NCI-H146 (cell line): ENCODE data around the gene SLC25A21.
"Not testable (repeated sequence)": the region's sequence is repeated elsewhere in the genome, so short reads cannot be mapped to it uniquely, and the experiment has no call there.

Source experiments
- DNase-seq: peaks from one replicate; lab custom pipeline; 2025; lab: John Stamatoyannopoulos, UW

Gene SLC25A21

DNA sequence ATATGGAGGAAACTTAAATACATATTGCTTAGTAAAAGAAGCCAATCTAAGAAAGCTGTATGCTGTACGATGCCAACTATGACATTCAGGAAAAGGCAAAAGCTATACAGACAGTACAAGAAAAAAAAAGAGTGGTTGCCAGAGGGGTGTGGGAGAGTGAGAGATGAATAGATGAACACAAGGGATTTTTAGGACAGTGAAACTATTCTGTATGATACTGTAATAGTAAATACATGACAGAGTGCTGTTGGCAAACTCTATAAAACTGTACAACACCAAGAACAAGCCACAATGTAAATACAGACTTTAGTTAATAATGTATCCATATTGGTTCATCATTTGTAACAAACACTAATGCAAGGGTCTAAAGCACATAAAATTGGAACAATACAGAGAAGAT, 14.5 kb upstream of the SLC25A21 start:
- DNase-seq: no peak

- no peak for DNase-seq
Observed at GRCh38 chr14:37185670-37186069, 13.3 kb upstream of the SLC25A21 start.

- not testable (repeated sequence) for DNase-seq
Observed at GRCh38 chr14:37184520-37184919, 12.1 kb upstream of the SLC25A21 start.

- DNase-seq: no peak
Observed at GRCh38 chr14:37181441-37181840, 9.0 kb upstream of the SLC25A21 start.

GRCh38 chr14:37180886-37181285, 8.5 kb upstream of the SLC25A21 start:
- DNase-seq: not testable (repeated sequence)

GRCh38 chr14:37179896-37180502, 7.6 kb upstream of the SLC25A21 start:
- no peak for DNase-seq

DNA sequence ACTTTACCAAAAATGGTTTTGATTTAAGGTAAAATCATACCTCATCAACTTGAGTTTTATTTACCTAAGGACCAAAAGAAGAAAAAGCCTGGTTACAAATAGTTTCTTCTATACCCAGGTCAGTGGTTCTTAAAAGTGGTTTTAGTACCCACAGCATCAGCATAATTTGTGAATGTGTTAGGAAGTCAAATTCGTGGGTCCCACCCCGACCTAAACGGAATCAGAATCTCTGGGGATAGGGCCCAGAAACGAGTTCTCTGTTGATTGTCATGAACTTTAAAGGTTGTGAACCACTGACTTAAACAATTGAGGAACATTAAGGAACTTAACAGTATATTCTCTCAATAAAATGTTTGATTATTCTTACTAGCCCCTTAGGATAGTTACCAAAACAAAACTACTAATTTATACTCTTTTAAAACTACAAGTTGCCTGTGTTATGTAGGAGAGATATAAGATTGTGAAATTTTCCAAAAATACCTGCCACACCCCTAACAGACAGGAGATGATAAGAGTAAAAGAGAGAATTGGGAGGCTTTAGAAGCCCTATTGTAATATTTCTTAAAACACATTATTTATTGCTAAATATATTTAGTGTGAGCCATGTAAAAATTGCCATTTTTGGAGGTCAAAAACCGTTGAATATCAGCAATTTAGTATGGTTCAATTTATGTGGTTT, 669 bp upstream of the SLC25A21 start:
- no peak for DNase-seq

- DNase-seq: no peak
Observed at GRCh38 chr14:37171678-37172023, 755 bp downstream of the SLC25A21 start.

- no peak for DNase-seq
Observed at GRCh38 chr14:37170993-37171392, 1.4 kb downstream of the SLC25A21 start.

DNA sequence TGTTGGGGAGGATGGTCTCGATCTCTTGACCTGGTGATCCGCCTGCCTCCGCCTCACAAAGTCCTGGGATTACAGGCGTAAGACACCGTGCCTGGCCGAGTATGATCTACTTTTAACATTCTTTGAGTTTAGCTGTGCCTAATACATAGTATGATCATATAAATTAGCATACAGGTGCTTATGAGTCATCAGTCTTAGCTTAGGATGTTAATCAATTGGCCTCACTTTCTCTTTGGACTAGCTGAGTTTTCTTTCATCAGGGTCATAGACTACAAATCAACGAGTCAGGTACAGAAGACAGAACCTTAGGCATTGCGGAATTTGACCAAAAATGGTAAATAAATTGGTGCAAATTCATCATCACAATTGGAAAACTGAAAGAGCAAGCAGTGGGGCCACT, 2.2 kb downstream of the SLC25A21 start:
- DNase-seq: peak; percentile 15

- DNase-seq: no peak
Observed at GRCh38 chr14:37168721-37169120, 3.7 kb downstream of the SLC25A21 start.

GRCh38 chr14:37167151-37168047, 5.0 kb downstream of the SLC25A21 start:
- DNase-seq: no peak

- DNase-seq: no peak
Observed at GRCh38 chr14:37165794-37166193, 6.6 kb downstream of the SLC25A21 start.

DNA sequence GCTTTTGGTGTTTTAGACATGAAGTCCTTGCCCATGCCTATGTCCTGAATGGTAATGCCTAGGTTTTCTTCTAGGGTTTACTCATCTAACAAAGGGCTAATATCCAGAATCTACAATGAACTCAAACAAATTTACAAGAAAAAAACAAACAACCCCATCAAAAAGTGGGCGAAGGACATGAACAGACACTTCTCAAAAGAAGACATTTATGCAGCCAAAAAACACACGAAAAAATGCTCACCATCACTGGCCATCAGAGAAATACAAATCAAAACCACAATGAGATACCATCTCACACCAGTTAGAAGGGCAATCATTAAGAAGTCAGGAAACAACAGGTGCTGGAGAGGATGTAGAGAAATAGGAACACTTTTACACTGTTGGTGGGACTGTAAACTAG, 10.1 kb downstream of the SLC25A21 start:
- DNase-seq: not testable (repeated sequence)

GRCh38 chr14:37157987-37158386, 14.4 kb downstream of the SLC25A21 start:
- no peak for DNase-seq

DNA sequence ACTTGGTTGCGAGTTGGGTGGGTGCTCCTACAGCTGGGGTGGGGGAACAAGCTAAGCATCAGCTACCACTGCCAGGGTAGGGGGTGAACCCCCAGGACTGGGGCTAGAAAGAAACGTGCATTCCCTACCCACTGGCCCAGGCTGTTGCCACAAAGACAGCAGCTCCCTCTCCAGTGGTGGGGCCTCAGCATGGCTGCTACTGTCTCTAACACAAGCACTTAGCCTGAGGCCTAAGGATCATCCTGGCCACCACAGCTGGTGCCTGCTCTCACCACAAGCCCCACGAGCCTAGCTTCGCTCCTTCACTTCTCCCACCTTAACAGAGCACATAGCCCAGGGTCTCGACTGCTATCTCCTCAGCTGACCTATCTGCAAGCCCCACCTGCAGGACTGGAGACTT, 18.9 kb downstream of the SLC25A21 start:
- no peak for DNase-seq

- DNase-seq: no peak
Observed at GRCh38 chr14:37153005-37153404, 19.4 kb downstream of the SLC25A21 start.

DNA sequence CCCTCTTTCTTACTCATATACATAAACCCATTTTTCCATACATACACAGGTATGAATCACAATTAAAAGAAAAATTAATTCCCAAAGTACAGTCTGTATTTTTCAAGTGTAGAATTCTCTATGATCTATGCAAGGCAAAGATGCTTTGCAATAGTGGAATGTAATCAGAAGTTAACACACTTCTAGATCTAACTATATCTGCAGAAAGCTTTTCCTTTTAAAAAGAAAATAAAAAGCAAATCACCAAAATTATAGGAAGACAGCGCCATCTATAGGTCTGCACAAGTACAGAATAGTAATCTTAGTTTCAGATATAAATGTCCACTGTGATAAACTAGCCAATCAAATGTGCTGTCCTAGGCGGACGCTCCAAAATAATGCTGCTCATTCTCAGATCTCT, 22.0 kb downstream of the SLC25A21 start:
- peak; percentile 33 for DNase-seq

GRCh38 chr14:37147310-37147880, 25.0 kb downstream of the SLC25A21 start:
- DNase-seq: no peak

DNA sequence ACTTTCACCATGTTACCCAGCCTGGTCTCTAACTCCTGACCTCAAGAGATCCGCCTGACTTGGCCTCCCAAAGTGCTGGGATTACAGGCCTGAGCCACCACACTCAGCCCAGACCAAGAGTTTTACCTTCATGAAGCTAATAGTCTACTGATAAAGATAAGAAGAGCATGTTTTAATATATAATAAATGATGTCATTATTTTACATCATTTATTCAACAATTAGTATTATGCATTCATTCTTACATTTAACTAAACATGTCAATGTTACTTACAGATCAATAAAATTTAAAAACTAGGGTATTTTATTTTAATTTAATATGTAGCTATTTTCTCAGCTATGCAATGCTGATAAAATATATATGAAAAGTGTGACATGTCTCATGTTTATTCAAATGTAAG, 26.0 kb downstream of the SLC25A21 start:
- not testable (repeated sequence) for DNase-seq

- DNase-seq: no peak
Observed at GRCh38 chr14:37145395-37145794, 27.0 kb downstream of the SLC25A21 start.

GRCh38 chr14:37144729-37145363, 27.6 kb downstream of the SLC25A21 start:
- no peak for DNase-seq
